Dendritic cell treated with granulocyte-macrophage colony-stimulating factor and Interleukin-4, amounts not matched to agents 40 ng/mL and 50 ng/mL, for 4 days (primary cell): ENCODE measurements around the gene SPTBN1.

Source experiments
- H3K27ac Mint-ChIP-seq: one replicate; pipeline ENCODE4 v1.8.0; 2022; ENCODE audit warnings: mild to moderate bottlenecking, mixed read lengths
- H3K27me3 Mint-ChIP-seq: one replicate; pipeline ENCODE4 v1.8.0; 2022; ENCODE audit warnings: mild to moderate bottlenecking, mixed read lengths
- H3K36me3 Mint-ChIP-seq: one replicate; pipeline ENCODE4 v1.8.0; 2022; ENCODE audit warnings: low read depth, mixed read lengths
- H3K4me1 Mint-ChIP-seq: one replicate; pipeline ENCODE4 v1.8.0; 2022; ENCODE audit warnings: low read depth, mixed read lengths
- H3K4me3 Mint-ChIP-seq: one replicate; pipeline ENCODE4 v1.8.0; 2022; ENCODE audit warnings: mild to moderate bottlenecking, moderate library complexity, mixed read lengths
- H3K9me3 Mint-ChIP-seq: one replicate; pipeline ENCODE4 v1.8.0; 2022; ENCODE audit warnings: mixed read lengths
- intact Hi-C: fragments of 100-400 bp; cut with micrococcal nuclease; formaldehyde crosslinking; loops from one replicate; pipeline ENCODE4 v1.15.0; 2022

Gene SPTBN1

GRCh38 chr2:54455563-54456361 lies at the start of gene SPTBN1:
Gene SPTBN1, plus strand, starts transcription at chr2:54456327. Its CDS starts 70,092 bp downstream, at chr2:54526419.
- Mint-ChIP-seq H3K27me3 (peaks cover 51% of the 10 kb centered on the region), H3K4me1 (peaks cover 19% of the 10 kb centered on the region), H3K4me3 (peak within 1 kb of the TSS; percentile 49), H3K27ac (no peak within 1 kb of the TSS), H3K36me3 (no peaks in the 10 kb centered on the region), H3K9me3 (no peaks in the 10 kb centered on the region)
- intact Hi-C loops, result no loop called here

DNA sequence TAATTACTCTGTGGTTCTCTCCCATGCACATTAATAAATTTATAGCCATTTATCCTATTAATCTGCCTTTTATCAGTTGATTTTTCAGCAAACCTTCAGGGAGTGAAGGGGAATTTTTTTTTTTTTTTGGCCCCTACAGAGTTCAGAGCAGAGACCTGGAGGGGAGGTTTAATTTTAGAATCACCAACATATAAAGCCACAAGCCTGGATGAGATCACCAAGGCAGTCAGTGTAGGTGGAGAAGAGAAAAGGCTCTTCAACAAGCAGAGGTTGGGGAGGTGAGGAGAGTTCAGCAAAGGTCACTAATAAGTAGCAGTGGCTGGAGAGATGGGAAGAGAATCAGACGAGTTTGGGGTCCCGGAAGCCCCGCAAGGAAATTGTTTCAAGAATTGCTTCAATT lies 48.4 kb upstream of the SPTBN1 start:
- Mint-ChIP-seq H3K4me3 (no peak overlapping the region), H3K27me3 (peaks cover 47% of the 10 kb centered on the region), H3K36me3 (no peaks in the 10 kb centered on the region), H3K27ac (no peak overlapping the region), H3K9me3 (no peaks in the 10 kb centered on the region), H3K4me1 (peaks cover 6% of the 10 kb centered on the region)
- intact Hi-C loops, result no loop called here

DNA sequence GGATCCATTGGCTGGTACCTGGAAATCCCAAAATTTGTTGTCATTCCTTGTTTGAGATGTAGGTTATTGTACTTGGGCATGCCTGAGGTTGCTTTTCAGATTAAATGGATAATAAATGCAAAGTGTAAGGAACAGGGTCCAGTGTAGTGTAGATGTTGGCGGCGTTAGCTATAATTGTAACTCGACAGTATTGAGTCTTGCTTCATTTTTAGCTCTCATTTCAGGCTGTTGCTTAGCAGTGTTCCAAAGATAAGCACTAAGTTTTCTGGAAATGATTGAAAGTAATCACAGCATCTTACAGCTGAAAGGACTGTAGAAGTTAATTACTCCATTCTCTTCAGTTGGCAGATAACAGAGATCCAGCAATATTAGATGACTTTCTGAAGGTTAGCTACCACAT lies 47.8 kb upstream of the SPTBN1 start:
- no peak overlapping the region for H3K27ac Mint-ChIP-seq
- no peak overlapping the region for H3K4me3 Mint-ChIP-seq
- H3K27me3 Mint-ChIP-seq, result peaks cover 43% of the 10 kb centered on the region
- H3K4me1 Mint-ChIP-seq, result peaks cover 6% of the 10 kb centered on the region
- intact Hi-C loops, result no loop called here
- H3K9me3 Mint-ChIP-seq, result no peaks in the 10 kb centered on the region
- H3K36me3 Mint-ChIP-seq, result no peaks in the 10 kb centered on the region

DNA sequence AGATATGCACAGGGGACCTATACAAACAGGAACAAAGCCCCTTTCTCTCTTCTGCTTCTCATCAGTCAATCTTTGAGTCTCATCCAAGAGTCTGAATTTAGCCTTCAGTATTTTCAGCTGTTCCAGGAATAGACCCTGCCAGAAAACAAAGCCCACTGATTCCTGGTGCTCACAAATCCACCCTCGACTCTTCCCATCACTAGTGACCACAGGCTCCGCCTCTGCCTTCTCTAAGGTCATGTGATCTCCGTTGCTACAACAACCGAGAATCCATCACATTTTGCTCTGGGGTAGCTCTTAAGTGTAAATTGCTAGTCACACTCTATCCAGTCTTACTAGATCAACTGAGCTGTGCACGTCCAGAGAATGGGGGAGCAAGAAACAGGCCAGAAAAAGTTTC lies 46.4 kb upstream of the SPTBN1 start:
- intact Hi-C loops, result no loop called here
- Mint-ChIP-seq H3K9me3 (no peaks in the 10 kb centered on the region), H3K4me1 (no peaks in the 10 kb centered on the region), H3K36me3 (no peaks in the 10 kb centered on the region), H3K27me3 (peaks cover 37% of the 10 kb centered on the region), H3K4me3 (no peak overlapping the region), H3K27ac (no peak overlapping the region)

DNA sequence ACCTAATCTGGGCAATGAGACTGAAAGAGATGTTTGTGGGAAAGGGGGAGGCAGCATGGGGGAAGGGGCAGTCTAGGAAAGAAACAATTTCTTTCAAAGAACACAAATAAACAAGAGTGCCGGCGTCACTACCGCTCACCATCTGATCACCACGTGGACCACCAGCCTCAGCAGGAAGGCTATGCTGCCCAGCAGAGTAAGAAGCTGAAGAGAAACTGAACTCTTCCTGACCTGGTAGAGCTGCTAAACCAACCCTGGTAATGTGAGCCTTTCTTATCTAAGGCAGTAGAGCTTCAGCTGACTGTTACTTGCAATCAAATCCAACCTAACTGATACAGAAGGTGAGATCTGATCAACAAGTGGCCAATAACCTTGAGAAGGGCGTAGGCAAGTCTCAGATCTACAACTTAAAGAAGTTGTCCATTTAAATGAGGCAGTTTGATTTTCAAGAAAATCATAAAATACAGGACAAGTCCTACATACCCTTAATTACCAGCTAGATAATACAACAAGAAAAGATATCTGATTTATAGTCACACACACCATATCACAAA lies 44.2 kb upstream of the SPTBN1 start:
- H3K4me3 Mint-ChIP-seq, result no peak overlapping the region
- H3K4me1 Mint-ChIP-seq, result peaks cover 10% of the 10 kb centered on the region
- H3K36me3 Mint-ChIP-seq, result no peaks in the 10 kb centered on the region
- H3K27ac Mint-ChIP-seq, result no peak overlapping the region
- H3K9me3 Mint-ChIP-seq, result no peaks in the 10 kb centered on the region
- H3K27me3 Mint-ChIP-seq, result peaks cover 46% of the 10 kb centered on the region
- intact Hi-C loops, result no loop called here

DNA sequence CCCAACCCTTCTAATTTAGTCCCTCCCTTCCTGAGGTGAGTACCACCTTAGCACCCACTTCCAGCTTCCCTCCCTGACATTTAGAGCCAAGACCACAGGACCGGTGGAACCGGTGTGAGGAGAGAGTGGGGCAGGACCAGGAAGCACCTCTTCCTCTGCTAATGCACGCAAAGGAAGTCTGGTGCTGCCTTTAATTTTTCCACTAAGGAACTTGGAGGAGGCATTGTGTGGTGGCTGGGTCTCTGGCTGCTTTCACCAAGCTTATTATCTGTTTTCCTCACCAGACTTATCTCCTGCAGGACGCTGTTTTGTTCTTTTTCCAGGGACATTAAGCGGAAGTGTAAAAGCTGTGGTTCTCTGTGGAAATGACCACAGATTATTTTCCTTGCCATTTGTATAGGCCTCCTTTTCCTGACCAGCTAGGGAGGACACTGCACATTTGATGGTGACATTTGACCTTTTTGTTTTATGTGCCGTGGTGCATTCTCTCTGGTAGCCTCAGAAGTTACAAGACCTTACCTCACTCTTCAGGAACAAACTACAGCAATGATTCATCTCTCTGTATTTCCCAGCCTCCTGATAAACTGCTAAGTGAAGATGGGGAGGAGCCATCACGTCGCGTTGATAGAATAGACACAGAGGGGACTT lies 39.8 kb upstream of the SPTBN1 start:
- Mint-ChIP-seq H3K27ac (no peak overlapping the region), H3K36me3 (no peaks in the 10 kb centered on the region), H3K9me3 (no peaks in the 10 kb centered on the region), H3K4me3 (no peak overlapping the region), H3K4me1 (peaks cover 10% of the 10 kb centered on the region), H3K27me3 (peaks cover 37% of the 10 kb centered on the region)
- intact Hi-C loops, result no loop called here

GRCh38 chr2:54416938-54417337 lies 39.2 kb upstream of the SPTBN1 start:
- H3K9me3 Mint-ChIP-seq, result no peaks in the 10 kb centered on the region
- H3K27ac Mint-ChIP-seq, result no peak overlapping the region
- no peaks in the 10 kb centered on the region for H3K36me3 Mint-ChIP-seq
- H3K4me3 Mint-ChIP-seq, result no peak overlapping the region
- H3K27me3 Mint-ChIP-seq, result peaks cover 33% of the 10 kb centered on the region
- peaks cover 10% of the 10 kb centered on the region for H3K4me1 Mint-ChIP-seq
- intact Hi-C loops, result no loop called here

DNA sequence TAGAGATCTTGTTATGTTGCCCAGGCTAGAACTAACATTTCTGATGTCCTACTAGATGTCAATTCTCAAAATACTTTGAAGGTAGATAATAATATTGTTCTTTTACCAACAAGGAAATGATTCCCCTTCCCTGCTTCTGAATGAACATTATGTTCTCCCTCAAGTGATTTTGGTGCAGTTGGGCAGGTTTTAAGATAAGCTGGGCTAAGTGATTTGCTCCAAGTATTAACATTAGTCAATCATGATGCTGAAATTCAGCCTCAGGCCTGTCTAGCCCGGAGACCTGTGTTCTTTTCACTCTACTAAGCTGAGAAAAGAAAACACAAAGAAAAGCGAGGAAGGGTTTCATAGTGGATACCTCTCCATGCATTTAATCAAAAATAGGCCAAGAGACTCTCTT lies 38.5 kb upstream of the SPTBN1 start:
- intact Hi-C loops, result no loop called here
- H3K4me3 Mint-ChIP-seq, result no peak overlapping the region
- H3K36me3 Mint-ChIP-seq, result no peaks in the 10 kb centered on the region
- H3K27ac Mint-ChIP-seq, result no peak overlapping the region
- H3K27me3 Mint-ChIP-seq, result peaks cover 37% of the 10 kb centered on the region
- H3K9me3 Mint-ChIP-seq, result no peaks in the 10 kb centered on the region
- H3K4me1 Mint-ChIP-seq, result peaks cover 10% of the 10 kb centered on the region

- intact Hi-C loops, result no loop called here
- Mint-ChIP-seq H3K9me3 (no peaks in the 10 kb centered on the region), H3K27ac (no peak overlapping the region), H3K4me3 (no peak overlapping the region), H3K27me3 (peaks cover 37% of the 10 kb centered on the region), H3K36me3 (no peaks in the 10 kb centered on the region), H3K4me1 (peaks cover 10% of the 10 kb centered on the region)
Observed at GRCh38 chr2:54419388-54419787, 36.7 kb upstream of the SPTBN1 start.

DNA sequence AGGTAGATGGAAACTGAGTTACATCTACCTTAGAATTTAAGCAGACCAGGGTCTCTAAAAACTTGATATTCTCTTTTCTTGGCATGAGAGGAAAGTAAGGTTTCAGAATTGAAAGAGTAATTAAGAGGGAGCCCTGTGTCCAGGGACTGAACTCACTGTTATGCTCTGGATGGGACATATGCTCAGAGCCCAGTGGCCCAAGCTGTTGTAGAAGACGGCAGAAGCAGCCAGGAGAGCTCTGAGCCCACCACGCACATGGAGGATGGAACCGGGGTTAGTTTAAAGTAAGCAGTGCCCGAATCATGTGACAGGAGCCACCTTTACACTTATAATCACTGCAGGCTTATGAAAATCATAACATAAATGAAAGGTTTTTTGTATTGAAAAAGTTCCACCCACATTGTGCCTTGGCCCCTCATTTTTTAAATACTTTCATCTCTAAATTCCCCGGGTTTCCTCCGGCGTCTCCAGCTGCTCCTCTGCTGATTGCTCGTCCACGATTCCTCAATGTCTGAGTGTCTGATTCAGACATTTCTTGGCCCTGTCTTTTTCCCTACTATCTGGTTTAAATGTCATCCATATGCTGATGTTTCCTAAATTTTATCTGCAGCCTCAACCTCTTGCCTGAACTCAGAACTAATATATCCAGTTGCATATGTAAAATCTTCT lies 36.1 kb upstream of the SPTBN1 start:
- peaks cover 36% of the 10 kb centered on the region for H3K27me3 Mint-ChIP-seq
- H3K36me3 Mint-ChIP-seq, result no peaks in the 10 kb centered on the region
- no peak overlapping the region for H3K4me3 Mint-ChIP-seq
- intact Hi-C loops, result no loop called here
- peaks cover 10% of the 10 kb centered on the region for H3K4me1 Mint-ChIP-seq
- H3K9me3 Mint-ChIP-seq, result no peaks in the 10 kb centered on the region
- no peak overlapping the region for H3K27ac Mint-ChIP-seq

GRCh38 chr2:54420524-54421172 lies 35.5 kb upstream of the SPTBN1 start:
- Mint-ChIP-seq H3K27ac (no peak overlapping the region), H3K4me3 (no peak overlapping the region), H3K36me3 (no peaks in the 10 kb centered on the region), H3K9me3 (no peaks in the 10 kb centered on the region), H3K4me1 (peaks cover 10% of the 10 kb centered on the region), H3K27me3 (peaks cover 33% of the 10 kb centered on the region)
- intact Hi-C loops, result no loop called here

- intact Hi-C loops, result no loop called here
- Mint-ChIP-seq H3K27ac (no peak overlapping the region), H3K9me3 (no peaks in the 10 kb centered on the region), H3K4me1 (no peaks in the 10 kb centered on the region), H3K27me3 (peaks cover 20% of the 10 kb centered on the region), H3K4me3 (no peak overlapping the region), H3K36me3 (no peaks in the 10 kb centered on the region)
Observed at GRCh38 chr2:54422072-54422581, 34.0 kb upstream of the SPTBN1 start.

- intact Hi-C loops, result no loop called here
- no peaks in the 10 kb centered on the region for H3K36me3 Mint-ChIP-seq
- peaks cover 20% of the 10 kb centered on the region for H3K27me3 Mint-ChIP-seq
- no peak overlapping the region for H3K27ac Mint-ChIP-seq
- no peak overlapping the region for H3K4me3 Mint-ChIP-seq
- H3K9me3 Mint-ChIP-seq, result no peaks in the 10 kb centered on the region
- no peaks in the 10 kb centered on the region for H3K4me1 Mint-ChIP-seq
Observed at GRCh38 chr2:54423213-54423612, 32.9 kb upstream of the SPTBN1 start.
